Measurements from ENCODE around the gene ROCK2.
"Not testable (repeated sequence)": the region's sequence is repeated elsewhere in the genome, so short reads cannot be mapped to it uniquely, and the experiment has no call there.

The ROCK2 gene

DNA sequence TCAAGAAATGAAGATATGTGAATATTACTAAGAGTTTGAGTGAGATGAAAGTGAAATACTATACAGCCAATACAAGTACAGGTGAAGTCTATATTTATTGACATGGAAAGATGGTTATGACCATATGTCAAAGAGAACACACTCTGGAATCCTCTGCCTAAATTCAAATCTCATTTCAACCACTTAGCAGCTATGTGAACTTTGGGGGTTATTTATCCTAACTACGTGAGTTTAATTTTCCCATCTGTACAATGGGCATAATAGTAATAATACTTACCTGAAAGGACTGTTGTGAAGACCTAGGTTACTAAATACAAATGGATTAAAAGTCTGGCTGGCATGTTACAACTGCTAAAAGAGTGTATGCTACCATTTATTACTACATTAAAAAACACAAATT, 79.6 kb downstream of the ROCK2 start:
- DNase-seq (ENCODE audit: low spot score), result no peak

DNA sequence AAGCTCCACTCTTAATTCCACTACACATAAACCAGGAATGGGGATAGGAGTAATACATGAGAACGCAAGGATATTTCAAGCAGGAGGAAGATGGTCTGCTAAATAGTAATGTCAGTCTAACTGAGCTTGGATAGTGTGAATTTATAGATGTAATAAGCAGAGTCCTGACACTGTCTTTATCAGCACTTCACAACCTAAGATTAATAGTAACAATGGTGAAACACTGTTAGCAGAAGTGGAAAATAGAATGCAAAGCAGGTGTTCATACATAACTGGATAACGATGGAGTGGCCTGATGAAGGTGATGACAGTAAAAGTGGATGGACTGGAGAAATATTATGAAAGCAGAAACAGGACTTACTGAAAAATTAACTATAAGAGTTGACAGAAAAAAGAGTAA, 80.4 kb downstream of the ROCK2 start:
- DNase-seq (ENCODE audit: low spot score), result no peak

DNA sequence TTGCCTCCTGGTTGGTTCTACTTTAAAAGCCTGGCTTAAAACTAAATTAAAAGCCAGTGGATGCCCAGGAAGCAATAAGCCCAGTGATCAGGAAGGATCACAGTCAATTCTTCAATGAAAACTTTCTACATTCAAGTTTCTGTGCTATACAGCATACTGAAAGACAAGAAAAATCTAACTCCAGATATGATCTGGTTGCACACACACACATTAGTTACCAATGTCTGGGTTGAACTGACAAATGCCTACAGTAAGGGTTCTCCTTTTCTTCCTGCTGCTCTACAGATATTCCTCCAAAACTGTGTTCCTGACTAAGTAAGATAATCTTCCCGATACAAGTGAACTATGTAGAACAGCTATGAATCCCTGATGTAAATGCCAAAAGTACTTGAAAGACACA, 81.3 kb downstream of the ROCK2 start:
- DNase-seq (ENCODE audit: low spot score), result no peak

DNA sequence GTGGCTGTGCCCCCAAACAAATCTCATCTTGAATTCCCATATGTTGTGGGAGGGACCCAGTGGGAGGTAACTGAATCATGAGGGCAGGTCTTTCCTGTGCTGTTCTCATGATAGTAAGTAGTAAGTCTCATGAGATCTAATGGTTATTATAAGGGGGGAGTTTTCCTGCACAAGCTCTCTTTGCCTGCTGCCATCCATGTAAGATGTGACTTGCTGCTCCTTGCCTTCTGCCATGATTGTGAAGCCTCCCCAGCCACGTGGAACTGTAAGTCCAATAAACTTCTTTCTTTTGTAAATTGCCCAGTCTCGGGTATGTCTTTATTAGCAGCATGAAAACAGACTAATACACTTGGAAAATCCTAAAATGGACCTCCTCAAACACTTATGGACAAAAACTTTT, 82.0 kb downstream of the ROCK2 start:
- DNase-seq (ENCODE audit: low spot score), result not testable (repeated sequence)

DNA sequence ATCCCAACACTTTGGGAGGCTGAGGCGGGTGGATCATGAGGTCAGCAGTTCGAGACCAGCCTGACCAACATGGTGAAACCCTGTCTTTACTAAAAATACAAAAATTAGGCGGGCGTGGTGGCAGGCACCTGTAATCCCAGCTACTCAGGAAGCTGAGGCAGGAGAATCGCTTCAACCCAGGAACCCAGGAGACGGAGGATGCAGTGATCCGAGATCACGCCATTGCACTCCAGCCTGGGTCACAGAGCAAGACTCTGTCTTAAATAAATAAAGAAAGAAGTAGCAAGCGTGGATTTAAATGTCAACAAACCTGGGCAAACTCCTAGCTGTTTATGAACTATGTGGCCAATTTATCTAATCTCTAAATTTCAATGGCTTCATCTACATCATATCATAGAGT, 82.9 kb downstream of the ROCK2 start:
- DNase-seq (ENCODE audit: low spot score), result not testable (repeated sequence)

DNA sequence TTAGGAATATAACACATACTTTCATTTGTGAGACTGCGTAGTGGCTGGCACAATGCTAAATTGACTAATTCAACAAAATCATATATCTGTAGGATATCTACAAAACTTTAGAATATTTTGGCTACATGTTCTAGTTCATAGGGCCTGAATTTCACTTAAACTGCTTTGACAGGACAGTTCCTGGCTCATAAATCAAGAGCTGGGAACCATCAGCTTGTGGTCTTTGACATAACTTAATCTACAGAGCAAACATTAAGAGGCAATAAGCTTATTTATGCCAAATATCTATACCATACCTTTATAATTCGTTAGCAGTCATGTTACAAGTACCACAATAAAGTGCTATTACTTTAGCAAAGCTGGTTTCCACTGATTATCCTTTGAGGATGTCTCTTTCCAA, 83.5 kb downstream of the ROCK2 start:
- DNase-seq (ENCODE audit: low spot score), result no peak

DNA sequence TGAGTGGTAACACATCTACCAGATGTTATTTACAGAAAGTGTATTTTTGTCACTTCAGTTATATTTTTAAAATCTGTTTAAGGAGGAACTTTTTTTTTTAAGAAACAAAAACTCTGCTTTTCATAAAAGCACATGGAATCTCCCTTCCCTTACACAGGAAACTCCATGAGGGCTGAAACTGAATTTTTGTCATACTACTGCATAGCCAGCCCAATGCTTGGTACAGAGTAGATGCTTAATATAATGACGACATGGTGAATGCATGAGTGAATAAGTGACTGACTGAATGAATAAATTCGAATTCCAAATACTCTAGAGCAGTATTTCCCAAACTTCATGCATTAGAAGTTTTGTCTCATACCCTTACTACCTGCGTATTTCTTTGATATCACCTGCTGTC, 86.5 kb downstream of the ROCK2 start:
- DNase-seq (ENCODE audit: low spot score), result no peak

DNA sequence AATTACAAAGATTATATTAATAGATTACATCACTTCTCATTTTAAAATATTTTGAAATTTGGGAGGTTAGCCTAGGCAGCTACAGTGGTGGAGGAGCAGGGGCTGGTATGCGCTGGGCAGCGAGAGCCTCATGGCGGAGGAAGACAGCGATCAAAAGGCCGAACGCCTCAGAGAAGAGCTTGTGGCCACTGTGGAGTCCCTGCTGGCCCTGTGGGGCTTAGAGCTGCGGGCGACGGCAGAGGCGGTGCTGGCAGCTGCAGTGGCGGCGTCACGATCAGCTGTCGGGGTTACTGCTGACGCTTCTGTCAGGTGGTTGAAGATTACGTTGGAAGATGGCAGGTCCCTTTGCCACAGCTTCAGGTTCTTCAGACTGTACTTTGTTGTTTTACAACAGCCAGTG, 87.4 kb downstream of the ROCK2 start:
- no peak for DNase-seq (ENCODE audit: low spot score)

DNA sequence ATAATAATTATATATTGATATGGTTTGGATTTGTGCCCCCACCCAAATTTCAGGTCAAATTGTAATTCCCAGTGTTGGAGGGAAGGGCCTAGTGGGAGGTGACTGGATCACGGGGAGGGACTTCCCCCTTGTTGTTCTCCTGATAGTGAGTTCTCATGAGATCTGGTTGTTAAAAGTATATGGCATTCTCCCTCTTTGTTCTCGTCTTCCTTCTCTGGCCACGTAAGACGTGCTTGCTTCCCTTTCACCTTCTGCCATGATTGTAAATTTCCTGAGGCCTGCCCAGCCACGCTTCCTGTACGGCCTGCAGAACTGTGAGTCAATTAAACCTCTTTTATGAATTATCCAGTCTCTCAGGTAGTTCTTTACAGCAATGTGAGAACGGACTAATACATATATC, 88.3 kb downstream of the ROCK2 start:
- DNase-seq (ENCODE audit: low spot score), result no peak

DNA sequence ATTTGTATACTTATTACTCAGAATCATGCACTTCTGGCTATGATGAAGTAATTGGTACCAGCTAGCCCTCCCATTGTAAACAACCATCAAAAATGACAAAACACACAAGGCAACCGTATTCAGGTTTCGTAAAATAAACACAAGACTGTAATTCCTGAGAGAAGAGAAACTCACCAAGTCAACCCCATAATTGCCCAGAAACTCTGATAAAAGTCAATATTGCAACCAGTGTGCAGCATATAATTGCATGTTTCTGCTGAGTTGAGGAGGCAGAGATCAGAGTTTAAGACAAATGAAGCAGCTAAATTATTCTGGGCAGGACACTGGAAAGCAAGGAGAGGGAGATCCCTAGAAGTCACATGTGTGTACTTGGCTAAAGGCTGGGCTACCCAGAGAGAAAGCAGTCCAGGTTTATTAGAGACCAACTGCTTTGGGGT, 90.3 kb downstream of the ROCK2 start:
- DNase-seq (ENCODE audit: low spot score), result no peak

DNA sequence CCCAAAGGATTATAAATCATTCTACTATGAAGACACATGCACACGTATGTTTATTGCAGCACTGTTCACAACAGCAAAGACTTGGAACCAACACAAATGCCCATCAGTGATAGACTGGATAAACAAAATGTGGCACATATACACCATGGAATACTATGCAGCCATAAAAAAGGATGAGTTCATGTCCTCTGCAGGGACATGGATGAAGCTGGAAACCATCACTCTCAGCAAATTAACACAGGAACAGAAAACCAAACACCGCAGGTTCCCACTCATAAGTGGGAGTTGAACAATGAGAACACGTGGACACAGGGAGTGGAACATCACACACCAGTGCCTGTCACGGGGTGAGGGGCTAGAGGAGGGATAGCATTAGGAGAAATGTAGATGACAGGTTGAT, 92.0 kb downstream of the ROCK2 start:
- not testable (repeated sequence) for DNase-seq (ENCODE audit: low spot score)

DNA sequence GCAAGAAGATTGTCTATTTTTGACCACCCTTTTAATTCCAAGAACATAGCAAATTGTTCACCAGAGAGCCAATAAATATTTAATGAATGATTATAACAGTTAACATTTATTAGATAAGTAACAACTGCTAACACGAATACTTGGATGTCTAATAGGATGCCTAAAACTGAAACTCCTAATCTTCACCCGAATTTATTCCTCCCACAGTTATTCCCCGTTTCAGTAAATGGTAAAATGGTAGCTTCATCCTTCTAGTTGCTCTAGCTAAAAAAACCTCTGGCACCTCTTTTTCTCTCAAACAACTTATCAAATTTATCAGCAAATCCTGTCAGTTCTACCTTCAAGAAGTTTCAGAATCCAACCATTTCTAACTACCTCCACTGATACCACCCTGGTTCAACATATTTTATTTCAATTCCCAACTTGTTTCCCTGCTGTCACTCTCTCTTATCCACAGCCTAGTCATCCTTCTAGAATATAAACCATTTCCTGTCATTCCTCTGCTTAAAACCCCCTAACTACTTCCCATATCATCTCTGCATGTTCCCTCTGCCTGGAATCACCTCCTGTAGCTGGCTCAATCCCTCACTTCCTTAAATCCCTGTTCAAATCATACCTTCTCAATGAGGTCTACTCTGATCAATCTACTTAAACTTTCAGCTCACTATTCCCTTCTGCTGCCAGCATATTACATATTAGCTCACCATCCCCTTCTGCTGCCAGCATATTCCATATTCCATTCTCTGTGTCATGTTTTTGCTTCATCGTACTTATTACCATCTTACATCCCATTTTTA, 93.8 kb downstream of the ROCK2 start:
- peak; percentile 11 for DNase-seq (ENCODE audit: low spot score)

DNA sequence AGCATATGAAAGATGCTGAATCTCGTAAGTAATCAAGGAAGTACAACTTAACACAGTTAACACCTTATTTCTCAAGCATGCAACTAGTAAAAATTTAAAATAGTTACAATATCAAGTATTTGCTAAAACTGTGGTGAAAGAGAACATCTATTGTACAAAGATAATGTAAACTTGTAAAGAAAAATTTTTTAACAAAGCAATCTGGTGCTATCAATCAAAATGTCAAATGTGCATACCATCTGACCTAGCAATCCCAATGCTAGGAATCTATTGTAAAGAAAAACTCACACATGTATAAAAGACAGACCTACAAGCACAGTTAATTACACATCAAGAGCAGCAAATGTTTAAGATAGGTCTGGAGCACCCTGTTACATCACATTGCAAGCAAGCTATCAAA, 99.1 kb downstream of the ROCK2 start:
- no peak for DNase-seq (ENCODE audit: low spot score)

DNA sequence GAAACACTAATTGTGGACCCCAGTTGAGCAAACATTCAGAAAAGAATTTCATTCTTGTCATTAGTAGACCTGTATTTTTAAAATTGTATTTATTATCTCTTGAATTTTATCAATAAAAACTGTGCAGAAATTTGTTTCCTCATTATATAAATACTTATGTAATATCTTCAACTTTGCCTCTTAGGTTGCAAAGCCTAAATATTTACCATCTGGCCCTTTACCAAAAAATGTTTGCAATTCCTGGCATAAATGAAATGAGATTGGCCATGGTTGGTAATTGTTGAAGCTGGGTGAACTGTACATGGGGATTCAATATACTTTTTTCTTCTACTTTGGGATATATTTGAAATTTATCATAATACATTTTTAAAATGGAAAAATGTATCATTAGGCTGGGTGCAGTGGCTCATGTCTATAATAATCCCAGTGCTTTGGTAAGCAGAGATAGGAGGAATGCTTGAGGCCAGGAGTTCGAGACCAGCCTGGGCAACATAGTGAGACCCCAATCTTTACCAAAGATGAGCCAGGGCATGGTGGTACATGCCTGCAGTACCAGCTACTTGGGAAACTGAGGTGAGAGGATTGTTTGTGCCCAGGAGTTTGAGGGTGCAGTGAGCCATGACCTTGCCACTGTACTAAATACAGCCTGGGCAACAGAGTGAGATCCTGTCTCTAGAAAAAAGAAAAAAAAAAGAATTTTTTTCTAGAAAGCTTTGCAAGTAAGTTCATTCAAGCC, 100.2 kb downstream of the ROCK2 start:
- DNase-seq (ENCODE audit: low spot score), result no peak

DNA sequence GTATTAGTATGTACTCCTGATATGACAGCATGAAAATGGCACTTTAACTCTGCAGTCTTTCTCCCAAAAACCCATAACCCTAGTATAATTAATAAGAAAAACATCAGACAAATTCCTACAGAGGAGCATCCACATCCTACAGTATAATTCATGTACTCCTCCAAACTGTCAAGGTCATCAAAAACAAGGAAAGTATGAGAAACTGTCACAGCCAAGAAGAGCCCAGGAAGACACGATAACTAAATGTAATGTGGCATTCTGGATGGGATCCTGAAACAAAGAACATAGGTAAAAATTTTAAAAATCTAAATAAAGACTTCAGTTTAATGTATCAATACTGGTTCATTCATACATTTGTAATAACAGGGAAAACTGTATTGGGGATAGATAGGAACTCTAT, 100.9 kb downstream of the ROCK2 start:
- DNase-seq (ENCODE audit: low spot score), result no peak

DNA sequence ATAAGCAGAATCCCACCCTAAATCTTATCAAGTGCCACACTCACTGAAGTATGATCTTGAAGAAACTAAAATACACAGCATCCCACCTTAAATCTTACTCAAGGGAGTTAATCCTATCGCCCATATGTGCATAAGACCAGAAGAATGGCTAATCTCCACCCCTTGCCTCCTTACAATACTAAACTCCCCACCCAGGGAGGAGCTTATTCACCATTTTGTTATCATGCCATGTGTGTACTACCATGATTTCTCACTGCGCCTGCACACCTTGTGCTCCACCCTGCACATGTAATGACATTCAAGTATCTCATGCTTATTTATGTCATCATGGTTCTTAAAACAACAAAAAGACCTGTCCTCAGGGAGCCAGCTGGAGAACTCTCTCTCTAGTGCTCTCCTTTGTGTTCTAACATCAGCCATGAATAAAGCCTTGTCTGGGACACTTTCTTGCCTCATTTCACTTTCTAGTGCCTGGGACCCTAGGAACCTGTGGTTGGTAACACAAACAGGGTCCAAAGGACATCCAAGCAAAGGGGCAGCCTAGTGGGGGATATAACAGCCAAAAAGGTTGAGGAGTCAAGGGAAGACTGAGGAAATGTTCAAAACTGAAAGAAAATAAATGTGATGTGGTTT, 101.8 kb downstream of the ROCK2 start:
- DNase-seq (ENCODE audit: low spot score), result no peak

DNA sequence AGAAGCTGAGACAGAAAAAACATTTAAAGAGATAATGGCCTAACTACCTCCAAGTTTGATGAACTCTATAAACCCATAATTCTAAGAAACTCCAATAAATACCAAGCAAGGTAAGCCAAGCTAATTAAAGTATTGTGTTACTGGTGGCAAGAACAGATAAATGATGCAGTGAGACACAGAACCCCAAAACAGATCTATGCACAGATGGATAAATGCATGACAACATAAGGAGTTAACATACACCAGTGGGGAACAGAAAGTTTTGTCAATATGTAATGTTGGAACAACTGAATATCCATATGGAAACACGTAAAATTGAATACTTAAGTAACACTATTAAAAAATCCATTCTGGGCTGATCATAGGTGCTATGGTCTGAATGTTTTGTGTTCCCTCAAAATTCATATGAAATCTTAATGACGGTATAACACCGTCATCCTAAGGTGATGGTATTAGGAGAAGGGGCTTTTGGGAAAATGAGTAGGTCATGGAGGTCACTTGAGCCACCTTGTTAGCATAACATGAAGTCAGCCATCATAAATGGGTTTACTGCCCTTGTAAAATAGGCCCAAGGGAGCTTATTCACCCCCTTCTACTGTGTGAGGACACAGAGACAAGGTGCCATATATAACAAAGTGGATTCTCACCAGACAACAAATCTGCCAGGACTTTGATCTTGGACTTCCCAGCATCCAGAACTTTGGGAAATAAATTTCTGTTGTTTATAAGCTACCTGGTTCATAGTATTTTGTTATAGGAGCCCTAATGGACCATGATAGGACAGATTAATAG, 102.8 kb downstream of the ROCK2 start:
- no peak for DNase-seq (ENCODE audit: low spot score)

DNA sequence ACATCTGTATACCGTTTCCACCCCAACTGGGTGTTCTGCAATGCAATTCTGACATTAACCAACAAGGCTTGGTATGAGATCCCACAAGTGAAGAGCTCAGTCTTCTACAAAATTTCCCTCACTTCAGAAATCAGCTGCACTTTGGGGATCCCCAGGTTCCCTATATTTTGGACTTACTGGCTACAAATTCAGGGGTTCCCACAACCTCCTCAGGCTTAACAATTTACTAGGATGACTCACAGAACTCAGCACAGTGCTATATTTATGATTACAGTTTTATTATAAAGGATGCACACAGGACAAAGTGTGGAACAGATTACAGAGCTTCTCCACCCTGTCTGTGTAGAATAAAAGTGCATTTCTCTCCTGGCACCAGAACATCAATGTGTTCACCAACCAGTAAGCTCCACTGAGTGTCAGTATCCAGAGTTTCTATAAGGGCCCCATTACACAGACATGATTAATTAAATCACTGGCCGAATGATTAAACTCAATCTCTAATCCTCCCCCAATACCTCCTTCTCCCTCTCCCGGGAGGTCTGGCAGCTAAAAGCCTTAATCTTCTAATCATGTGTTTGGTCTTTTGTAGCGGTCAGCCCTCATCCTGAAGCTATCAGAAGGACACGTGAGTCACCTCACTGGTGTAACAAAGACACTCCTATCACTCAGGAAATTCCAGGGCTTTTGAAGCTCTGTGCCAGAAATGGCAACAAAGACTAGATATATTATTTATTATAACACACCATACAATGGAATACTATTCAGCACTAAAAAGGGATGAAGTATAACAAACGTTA, 104.6 kb downstream of the ROCK2 start:
- DNase-seq (ENCODE audit: low spot score), result no peak

DNA sequence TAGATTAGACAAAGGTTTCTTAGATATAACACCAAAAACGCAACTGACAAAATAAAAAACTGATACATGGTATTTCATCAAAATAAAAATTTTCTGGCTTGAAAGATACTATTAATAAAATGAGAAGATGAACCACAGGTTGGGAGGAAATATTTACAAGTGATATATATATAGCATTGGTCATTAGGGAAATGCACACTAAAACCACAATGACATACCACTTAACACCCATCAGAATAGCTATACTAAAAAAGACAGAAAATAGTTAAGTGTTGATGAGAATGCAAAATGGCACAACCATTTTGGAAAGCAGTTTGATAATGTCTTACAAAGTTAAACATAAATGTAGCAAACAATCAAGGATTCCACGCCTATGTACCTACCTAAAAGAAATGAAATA, 105.3 kb downstream of the ROCK2 start:
- no peak for DNase-seq (ENCODE audit: low spot score)

DNA sequence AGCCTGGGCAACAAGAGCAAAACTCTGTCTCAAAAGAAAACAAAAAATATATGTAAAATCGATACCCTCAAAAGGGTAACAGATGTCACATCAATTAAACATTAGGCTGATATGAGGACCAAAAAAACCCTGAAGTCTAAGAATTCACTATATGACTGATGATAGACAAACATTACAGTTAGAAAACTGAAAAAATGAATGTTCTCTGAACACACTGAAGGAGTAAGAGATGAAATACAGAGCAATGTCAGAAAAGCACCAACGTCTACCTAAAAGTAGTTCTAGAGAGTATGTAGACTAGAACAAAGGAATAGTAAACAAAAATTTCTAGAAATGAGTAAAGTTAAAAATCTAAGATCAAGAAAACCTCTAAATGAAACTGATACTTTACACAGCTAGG, 107.3 kb downstream of the ROCK2 start:
- DNase-seq (ENCODE audit: low spot score), result no peak

DNA sequence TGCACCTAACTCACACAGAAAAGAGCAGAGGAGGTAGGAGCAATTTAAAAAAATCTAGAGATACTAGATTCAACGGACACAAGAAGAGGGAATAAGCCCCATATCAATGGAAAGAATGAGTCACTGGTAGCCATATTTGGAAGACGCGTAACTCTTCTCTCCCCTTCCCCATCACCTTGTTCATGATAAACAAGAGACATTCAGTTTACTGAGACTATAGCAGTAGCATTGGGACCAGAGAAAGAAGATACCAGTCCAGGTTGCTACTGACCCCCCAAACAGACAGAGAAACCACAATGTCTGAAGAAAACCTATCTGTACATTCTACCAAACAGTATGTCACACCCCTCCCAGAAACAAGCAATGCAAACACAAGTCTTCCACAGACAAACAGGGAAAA, 108.1 kb downstream of the ROCK2 start:
- DNase-seq (ENCODE audit: low spot score), result no peak

DNA sequence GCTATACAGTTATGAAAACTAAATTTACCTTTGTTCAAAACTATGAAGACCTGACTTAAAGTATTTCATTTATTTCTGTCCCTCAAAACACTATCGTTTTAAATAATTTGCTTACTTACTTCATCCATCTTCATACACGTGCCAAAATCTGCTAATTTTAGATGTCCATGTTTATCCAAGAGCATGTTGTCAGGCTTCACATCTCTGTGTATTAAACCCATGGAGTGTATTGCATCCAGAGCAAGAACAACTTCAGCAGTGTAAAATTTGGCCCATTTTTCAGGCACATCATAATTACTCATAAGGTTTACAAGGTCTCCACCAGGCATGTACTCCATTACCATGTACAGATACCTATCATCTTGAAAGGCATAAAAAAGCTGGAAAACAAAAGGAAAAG, 108.9 kb downstream of the ROCK2 start:
- DNase-seq (ENCODE audit: low spot score), result no peak
